ENCODE results near the gene DCST1. TPM values are rescaled to one million over a fixed set of nuclear protein-coding genes. Genes with fewer than 3 reads are reported as not detected.

Gene DCST1
- total RNA-seq, 2 experiments from 2014 or later, result not detected

- Histone ChIP-seq H4K20me1 (ENCODE audit: insufficient read depth, low read length) (no peaks in the 10 kb centered on the region), H3K9me3 (ENCODE audit: low read length) (no peaks in the 10 kb centered on the region), H3K79me2 (ENCODE audit: insufficient read depth, low read depth, low read length) (no peaks in the 10 kb centered on the region), H2AFZ (ENCODE audit: low read length) (no peak overlapping the region), H3K4me3 (ENCODE audit: low read depth, low read length, poor library complexity, severe bottlenecking) (no peak overlapping the region), H3K9me2 (ENCODE audit: insufficient read depth, low read length) (no peaks in the 10 kb centered on the region), H3K4me1 (ENCODE audit: insufficient read depth, low read length, poor library complexity, severe bottlenecking) (peaks cover 63% of the 10 kb centered on the region), H3K4me2 (ENCODE audit: low read length) (no peak overlapping the region), H3K36me3 (ENCODE audit: insufficient read depth, low read length) (no peaks in the 10 kb centered on the region), H3K27ac (ENCODE audit: low read depth, low read length, poor library complexity, severe bottlenecking) (no peak overlapping the region)
- no peak for DNase-seq (ENCODE audit: low spot score)
- BruUV-seq (replicated peaks), result no TSS peak
- ChIA-PET POLR2A (no interaction called here), CTCF (ENCODE audit: unreplicated experiment) (no interaction called here)
- no peak for TF ChIP-seq CTCF (conservative IDR thresholded peaks at IDR 0.05; ENCODE audit: low read length)
- TF ChIP-seq EZH2phosphoT487 (IDR thresholded peaks at IDR 0.05; ENCODE audit: borderline replicate concordance, low read depth, low read length), result no peak
- intact Hi-C loops (cut with micrococcal nuclease; ENCODE audit: unreplicated experiment), result loop anchor here (1.0 kb wide), 1 partner anchor 524 kb away; no protein-coding TSS in a partner anchor
Measured at GRCh38 chr1:155083052-155083541, 49.5 kb downstream of the DCST1 start.

GRCh38 chr1:155083865-155084721 lies 50.5 kb downstream of the DCST1 start:
- Histone ChIP-seq H3K9me3 (ENCODE audit: low read length) (no peaks in the 10 kb centered on the region), H3K4me2 (ENCODE audit: low read length) (peak overlapping the region; percentile 64), H3K79me2 (ENCODE audit: insufficient read depth, low read depth, low read length) (no peaks in the 10 kb centered on the region), H3K9me2 (ENCODE audit: insufficient read depth, low read length) (no peaks in the 10 kb centered on the region), H3K4me1 (ENCODE audit: insufficient read depth, low read length, poor library complexity, severe bottlenecking) (peaks cover 53% of the 10 kb centered on the region), H4K20me1 (ENCODE audit: insufficient read depth, low read length) (no peaks in the 10 kb centered on the region), H3K4me3 (ENCODE audit: low read depth, low read length, poor library complexity, severe bottlenecking) (peak overlapping the region; percentile 81), H3K36me3 (ENCODE audit: insufficient read depth, low read length) (no peaks in the 10 kb centered on the region), H3K27ac (ENCODE audit: low read depth, low read length, poor library complexity, severe bottlenecking) (peak overlapping the region; percentile 87), H2AFZ (ENCODE audit: low read length) (peak overlapping the region; percentile 88)
- CTCF ChIA-PET (ENCODE audit: unreplicated experiment), result interaction anchor here (0.8 to 1.9 kb wide), 4 partner anchors 14 to 83 kb away, joined by 3 to 11 read pairs (median 5); no protein-coding TSS in a partner anchor
- BruUV-seq (replicated peaks), result no TSS peak
- POLR2A ChIA-PET, result interaction anchor here (0.5 to 1.0 kb wide), 2 partner anchors 20 to 87 kb away, joined by 3 to 5 read pairs; partner anchors contain the start of gene EFNA4
- intact Hi-C loops (cut with micrococcal nuclease; ENCODE audit: unreplicated experiment), result loop anchor here (1.0 to 2.0 kb wide), 5 partner anchors 22 to 525 kb away; no protein-coding TSS in a partner anchor
- TF ChIP-seq EZH2phosphoT487 (IDR thresholded peaks at IDR 0.05; ENCODE audit: borderline replicate concordance, low read depth, low read length), result no peak
- TF ChIP-seq CTCF (conservative IDR thresholded peaks at IDR 0.05; ENCODE audit: low read length), result peak; percentile 38
- DNase-seq (ENCODE audit: low spot score), result peak; percentile 59
